ENCODE data around the gene BTBD1. TPM values are rescaled to one million over a fixed set of nuclear protein-coding genes. Genes with fewer than 3 reads are reported as not detected.

The BTBD1 gene
- total RNA-seq, result 100 to 1,000 TPM in 2 of 4 donors, 10 to 100 TPM in 2; 54.9 to 140 (median 101) TPM

GRCh38 chr15:83066734-83067637 is at the start of gene BTBD1:
Gene BTBD1 (minus strand): TSS chr15:83067252. CDS start chr15:83067151, 101 bp downstream.
- Histone ChIP-seq H3K4me3 (peak within 1 kb of the TSS; percentile 39 to 92), H3K27ac (peak within 1 kb of the TSS; percentile 86 to 93), H3K9me3 (no peaks in the 10 kb centered on the region), H3K36me3 (no peaks in the 10 kb centered on the region), H3K4me1 (no peaks in the 10 kb centered on the region), H3K27me3 (no peaks in the 10 kb centered on the region)
- peak; percentile 91 for DNase-seq
- peak; percentile 64 to 91 for TF ChIP-seq POLR2A (IDR thresholded peaks at IDR 0.05)
- TF ChIP-seq CTCF (IDR thresholded peaks at IDR 0.05), result peak in 2 of 4 experiments; percentile 16 to 35
- intact Hi-C loops (cut with DNase I; ENCODE audit: low total_unique reads), result loop anchor here (5.0 kb wide), 1 partner anchor 140 kb away; the partner anchor contains the start of gene HDGFL3

- intact Hi-C loops (cut with DNase I; ENCODE audit: low total_unique reads), result no loop called here
- no peaks in the 10 kb centered on the region for H3K9me3 ChIP-seq
- H3K27ac ChIP-seq, result no peak overlapping the region
- TF ChIP-seq CTCF (IDR thresholded peaks at IDR 0.05) (no peak), POLR2A (IDR thresholded peaks at IDR 0.05) (no peak)
- no peak for DNase-seq
- no peaks in the 10 kb centered on the region for H3K36me3 ChIP-seq
- no peaks in the 10 kb centered on the region for H3K4me1 ChIP-seq
- H3K4me3 ChIP-seq, result no peak overlapping the region
- H3K27me3 ChIP-seq, result no peaks in the 10 kb centered on the region
Measured at GRCh38 chr15:83115831-83116565, 48.9 kb upstream of the BTBD1 start.

- H3K27ac ChIP-seq, result no peak overlapping the region
- H3K27me3 ChIP-seq, result no peaks in the 10 kb centered on the region
- no peaks in the 10 kb centered on the region for H3K4me1 ChIP-seq
- H3K9me3 ChIP-seq, result no peaks in the 10 kb centered on the region
- no peak overlapping the region for H3K4me3 ChIP-seq
- H3K36me3 ChIP-seq, result no peaks in the 10 kb centered on the region
- DNase-seq, result no peak
- intact Hi-C loops (cut with DNase I; ENCODE audit: low total_unique reads), result no loop called here
- no peak for TF ChIP-seq POLR2A (IDR thresholded peaks at IDR 0.05)
- no peak for TF ChIP-seq CTCF (IDR thresholded peaks at IDR 0.05)
Measured at GRCh38 chr15:83115410-83115809, 48.4 kb upstream of the BTBD1 start.

- TF ChIP-seq CTCF (IDR thresholded peaks at IDR 0.05) (no peak), POLR2A (IDR thresholded peaks at IDR 0.05) (no peak)
- Histone ChIP-seq H3K36me3 (no peaks in the 10 kb centered on the region), H3K4me3 (no peak overlapping the region), H3K4me1 (no peaks in the 10 kb centered on the region), H3K27me3 (no peaks in the 10 kb centered on the region), H3K27ac (no peak overlapping the region), H3K9me3 (no peaks in the 10 kb centered on the region)
- no peak for DNase-seq
- intact Hi-C loops (cut with DNase I; ENCODE audit: low total_unique reads), result no loop called here
Measured at GRCh38 chr15:83114856-83115255, 47.8 kb upstream of the BTBD1 start.

Measured in uterus (tissue), 4 donors.